ENCODE results near the gene MARCHF10.

GRCh38 chr17:62763891-62764600 lies 44.1 kb downstream of the MARCHF10 start:
- TF ChIP-seq CTCF (IDR thresholded peaks at IDR 0.05) = no peak
- TF ChIP-seq POLR2A (IDR thresholded peaks at IDR 0.05) = no peak
